Fibroblast of lung (primary cell): Measurements from ENCODE around the gene DNAJC8. TPM values are rescaled to one million over a fixed set of nuclear protein-coding genes. Genes with fewer than 3 reads are reported as not detected.

Source experiments
- DNase-seq, 2 donors: peaks; one replicate each; pipeline versions ENCODE4 v3.0.0 to v3.0.0-alpha.2; 2010; ENCODE audit warnings: low read depth in 2 of 2
- H2AFZ ChIP-seq: 2 replicates; pipeline ENCODE4 v1.5.1; 2012; ENCODE audit warnings: low read length, control low read depth, inconsistent platforms
- H3K27ac ChIP-seq: 2 replicates; pipeline ENCODE4 v1.5.1; 2011; ENCODE audit warnings: low read length, control low read depth; ENCODE audit not compliant: insufficient read depth
- H3K27me3 ChIP-seq: 2 replicates; pipeline ENCODE4 v1.5.1; 2011; ENCODE audit warnings: mild to moderate bottlenecking, low read length; ENCODE audit not compliant: control insufficient read depth, insufficient read depth
- H3K36me3 ChIP-seq: 2 replicates; pipeline ENCODE4 v1.5.1; 2011; ENCODE audit warnings: low read length; ENCODE audit not compliant: control insufficient read depth, insufficient read depth
- H3K4me1 ChIP-seq: 2 replicates; pipeline ENCODE4 v1.5.1; 2011; ENCODE audit warnings: low read length; ENCODE audit not compliant: control insufficient read depth, insufficient read depth; ENCODE audit errors: extremely low read depth
- H3K4me2 ChIP-seq: 2 replicates; pipeline ENCODE4 v1.5.1; 2011; ENCODE audit warnings: low read length, control low read depth; ENCODE audit not compliant: insufficient read depth; ENCODE audit errors: extremely low read depth
- H3K4me3 ChIP-seq, 4 experiments: fragments of 200-600 bp in 1 of 4; sonication (generic) in 1 of 4; replicated peaks in 1 of 4; 2 replicates each; pipeline ENCODE4 v1.5.1; 2011 to 2016; ENCODE audit warnings: low read length in 4 of 4, low read depth in 3 of 4, mild to moderate bottlenecking in 3 of 4, control low read depth in 2 of 4, inconsistent platforms in 1 of 4, mixed read lengths in 1 of 4; ENCODE audit not compliant: insufficient read depth in 1 of 4; ENCODE audit errors: control extremely low read depth in 1 of 4
- H3K79me2 ChIP-seq: 2 replicates; pipeline ENCODE4 v1.5.1; 2012; ENCODE audit warnings: mild to moderate bottlenecking, low read length, inconsistent platforms; ENCODE audit not compliant: control insufficient read depth, insufficient read depth
- H3K9ac ChIP-seq: 2 replicates; pipeline ENCODE4 v1.5.1; 2011; ENCODE audit warnings: mild to moderate bottlenecking, low read length, control low read depth; ENCODE audit not compliant: insufficient read depth
- H3K9me3 ChIP-seq: 2 replicates; pipeline ENCODE4 v1.5.1; 2012; ENCODE audit warnings: low read depth, low read length; ENCODE audit not compliant: control insufficient read depth, insufficient read depth
- H4K20me1 ChIP-seq: 2 replicates; pipeline ENCODE4 v1.5.1; 2011; ENCODE audit warnings: low read length; ENCODE audit not compliant: control insufficient read depth, insufficient read depth; ENCODE audit errors: extremely low read depth
- EZH2 ChIP-seq: IDR thresholded peaks from 2 replicates; pipeline ENCODE4 v1.5.1; 2012; ENCODE audit warnings: low read length, control low read depth, mild to moderate bottlenecking; ENCODE audit errors: missing control alignments
- polyA plus RNA-seq, 2 donors: library from polyadenylated mRNA; depleted of rRNA in 1 of 2; stranded (reverse) in 1 of 2; unstranded in 1 of 2; fragments of >200 nt; gene quantifications; 2 replicates each; pipeline ENCODE4 v1.2.1, GENCODE V29; 2011 to 2012; ENCODE audit warnings: missing spikeins in 1 of 2
- total RNA-seq: library from RNA; depleted of rRNA; stranded (reverse); fragments of >200 nt; gene quantifications from 2 replicates; pipeline ENCODE4 v1.2.1, GENCODE V29; 2014
- TF ChIP-seq, protein P1 (sequence below), 2 donors: IDR thresholded peaks in 1 of 2; conservative IDR thresholded peaks in 1 of 2; 1 replicate in 1 of 2; 2 replicates in 1 of 2; pipeline ENCODE4 v1.5.1; 2011 to 2012; ENCODE audit warnings: low read length in 2 of 2, control low read depth in 1 of 2, inconsistent platforms in 1 of 2, low read depth in 1 of 2, mild to moderate bottlenecking in 1 of 2

DNAJC8 gene
- total and polyA plus RNA-seq, 2 donors (not counting 1 experiment from before 2014, with no cell fraction given) = 56.1 to 120 TPM

DNA sequence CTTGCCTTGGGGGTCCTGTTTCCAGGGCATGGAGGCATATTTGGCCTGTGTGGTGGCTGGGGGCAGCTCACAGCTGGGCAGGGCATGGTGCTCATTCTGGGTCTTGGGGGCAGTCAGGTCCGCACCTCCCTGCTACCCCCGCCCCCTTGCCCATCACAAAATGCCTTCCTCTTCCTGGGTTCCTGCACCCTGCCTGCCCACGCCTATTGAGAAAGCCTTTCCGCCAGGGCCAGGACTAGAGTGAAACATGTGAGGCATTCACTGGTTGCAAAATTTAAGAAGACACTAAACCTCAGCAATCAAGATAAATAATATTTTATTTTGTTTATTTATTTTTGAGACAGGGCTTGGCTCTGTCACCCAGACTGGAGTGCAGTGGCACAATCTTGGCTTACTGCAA lies 76.0 kb downstream of the DNAJC8 start:
- H4K20me1 ChIP-seq = no peaks in the 10 kb centered on the region
- peaks cover 5% of the 10 kb centered on the region for H3K4me1 ChIP-seq
- H2AFZ ChIP-seq = peak overlapping the region; percentile 20
- no peaks in the 10 kb centered on the region for H3K36me3 ChIP-seq
- H3K79me2 ChIP-seq = no peaks in the 10 kb centered on the region
- no peak overlapping the region for H3K4me3 ChIP-seq
- no peaks in the 10 kb centered on the region for H3K9me3 ChIP-seq
- H3K9ac ChIP-seq = no peak overlapping the region
- TF ChIP-seq, protein P1, sequence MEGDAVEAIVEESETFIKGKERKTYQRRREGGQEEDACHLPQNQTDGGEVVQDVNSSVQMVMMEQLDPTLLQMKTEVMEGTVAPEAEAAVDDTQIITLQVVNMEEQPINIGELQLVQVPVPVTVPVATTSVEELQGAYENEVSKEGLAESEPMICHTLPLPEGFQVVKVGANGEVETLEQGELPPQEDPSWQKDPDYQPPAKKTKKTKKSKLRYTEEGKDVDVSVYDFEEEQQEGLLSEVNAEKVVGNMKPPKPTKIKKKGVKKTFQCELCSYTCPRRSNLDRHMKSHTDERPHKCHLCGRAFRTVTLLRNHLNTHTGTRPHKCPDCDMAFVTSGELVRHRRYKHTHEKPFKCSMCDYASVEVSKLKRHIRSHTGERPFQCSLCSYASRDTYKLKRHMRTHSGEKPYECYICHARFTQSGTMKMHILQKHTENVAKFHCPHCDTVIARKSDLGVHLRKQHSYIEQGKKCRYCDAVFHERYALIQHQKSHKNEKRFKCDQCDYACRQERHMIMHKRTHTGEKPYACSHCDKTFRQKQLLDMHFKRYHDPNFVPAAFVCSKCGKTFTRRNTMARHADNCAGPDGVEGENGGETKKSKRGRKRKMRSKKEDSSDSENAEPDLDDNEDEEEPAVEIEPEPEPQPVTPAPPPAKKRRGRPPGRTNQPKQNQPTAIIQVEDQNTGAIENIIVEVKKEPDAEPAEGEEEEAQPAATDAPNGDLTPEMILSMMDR (conservative IDR thresholded peaks at IDR 0.05 in 1 of 2, IDR thresholded peaks at IDR 0.05 in 1 of 2; ENCODE audit: low read depth in 1 of 2, low read length in 2 of 2) = no peak
- no peak for TF ChIP-seq EZH2
- no peak for DNase-seq
- H3K27ac ChIP-seq = no peak overlapping the region
- H3K27me3 ChIP-seq = no peaks in the 10 kb centered on the region
- H3K4me2 ChIP-seq = no peak overlapping the region

DNA sequence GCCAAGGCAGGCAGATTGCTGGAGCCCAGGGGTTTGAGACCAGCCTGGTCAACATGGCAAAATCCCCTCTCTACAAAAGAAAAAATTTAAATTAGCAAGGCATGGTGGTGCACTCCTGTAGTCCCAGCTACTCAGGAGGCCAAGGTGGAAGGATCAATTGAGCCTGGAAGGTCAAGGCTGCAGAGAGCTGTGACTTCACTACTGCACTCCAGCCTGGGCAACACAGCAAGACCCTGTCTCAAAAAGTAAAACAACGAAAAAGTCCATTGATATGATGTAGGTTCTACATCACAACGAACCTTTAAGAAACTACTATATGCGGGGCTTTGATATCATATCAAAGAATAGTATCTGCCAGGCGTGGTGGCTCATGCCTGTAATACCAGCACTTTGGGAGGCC lies 77.2 kb downstream of the DNAJC8 start:
- no peak overlapping the region for H3K4me2 ChIP-seq
- H3K4me1 ChIP-seq = peaks cover 5% of the 10 kb centered on the region
- H3K27me3 ChIP-seq = no peaks in the 10 kb centered on the region
- no peak for DNase-seq
- no peaks in the 10 kb centered on the region for H3K79me2 ChIP-seq
- H3K36me3 ChIP-seq = no peaks in the 10 kb centered on the region
- H2AFZ ChIP-seq = no peak overlapping the region
- TF ChIP-seq, protein P1 (conservative IDR thresholded peaks at IDR 0.05 in 1 of 2, IDR thresholded peaks at IDR 0.05 in 1 of 2; ENCODE audit: low read depth in 1 of 2, low read length in 2 of 2) = no peak
- no peak for TF ChIP-seq EZH2
- H4K20me1 ChIP-seq = no peaks in the 10 kb centered on the region
- no peak overlapping the region for H3K4me3 ChIP-seq
- no peak overlapping the region for H3K9ac ChIP-seq
- H3K9me3 ChIP-seq = no peaks in the 10 kb centered on the region
- H3K27ac ChIP-seq = no peak overlapping the region

DNA sequence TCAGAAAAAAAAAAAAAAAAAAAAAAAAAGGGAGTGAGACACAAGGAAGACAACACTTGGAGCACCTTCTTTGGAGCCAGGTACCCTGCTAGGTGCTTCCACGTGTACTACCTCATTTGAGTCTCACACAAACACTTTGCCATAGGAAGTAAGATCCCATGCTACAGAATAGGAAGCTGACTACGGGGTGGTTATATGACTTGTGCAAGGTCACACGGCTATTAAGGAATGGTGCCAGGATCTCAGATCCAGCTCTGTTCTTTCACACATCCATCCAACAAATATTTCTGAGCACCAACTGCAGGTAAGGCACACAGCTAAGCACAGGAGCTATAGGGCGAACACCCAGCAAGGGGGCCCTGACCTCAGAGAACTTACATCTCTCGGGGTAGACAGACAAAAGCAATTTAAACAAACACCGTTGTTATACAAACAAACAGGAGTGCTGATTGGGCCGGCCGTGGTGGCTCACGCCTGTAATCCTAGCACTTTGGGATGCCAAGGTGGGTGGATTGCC lies 78.7 kb downstream of the DNAJC8 start:
- no peak overlapping the region for H3K9ac ChIP-seq
- no peak for DNase-seq
- H3K27me3 ChIP-seq = no peaks in the 10 kb centered on the region
- no peak overlapping the region for H3K4me3 ChIP-seq
- H3K36me3 ChIP-seq = no peaks in the 10 kb centered on the region
- TF ChIP-seq, protein P1 (conservative IDR thresholded peaks at IDR 0.05 in 1 of 2, IDR thresholded peaks at IDR 0.05 in 1 of 2; ENCODE audit: low read depth in 1 of 2, low read length in 2 of 2) = no peak
- TF ChIP-seq EZH2 = no peak
- H2AFZ ChIP-seq = no peak overlapping the region
- H4K20me1 ChIP-seq = no peaks in the 10 kb centered on the region
- H3K4me2 ChIP-seq = no peak overlapping the region
- H3K4me1 ChIP-seq = peaks cover 5% of the 10 kb centered on the region
- no peak overlapping the region for H3K27ac ChIP-seq
- H3K79me2 ChIP-seq = no peaks in the 10 kb centered on the region
- H3K9me3 ChIP-seq = no peaks in the 10 kb centered on the region

Other genes with a start within 250 kb of the DNAJC8 start
- 11.2 and 11.3 TPM in 2 replicates for gene EYA3, start 144.4 kb downstream of the DNAJC8 start, total RNA-seq
- 15.4 and 17.5 TPM in 2 replicates for gene EYA3, start 144.4 kb downstream of the DNAJC8 start, polyA plus RNA-seq
- under 0.01 TPM in 2 replicates for gene PTAFR, start 56.3 kb downstream of the DNAJC8 start, total RNA-seq
- 0.12 and 0.25 TPM in 2 replicates for gene PTAFR, start 56.3 kb downstream of the DNAJC8 start, polyA plus RNA-seq
- 100 and 146 TPM in 2 replicates for gene ATP5IF1, start 3.1 kb upstream of the DNAJC8 start, total RNA-seq
- gene ATP5IF1, start 3.1 kb upstream of the DNAJC8 start, polyA plus RNA-seq = 269 and 279 TPM in 2 replicates
- gene SESN2, start 26.5 kb upstream of the DNAJC8 start, total RNA-seq = 40.1 and 55.2 TPM in 2 replicates
- gene SESN2, start 26.5 kb upstream of the DNAJC8 start, polyA plus RNA-seq = 8.4 and 12.4 TPM in 2 replicates
- 26.1 and 29.3 TPM in 2 replicates for gene MED18, start 96.0 kb upstream of the DNAJC8 start, total RNA-seq
- gene MED18, start 96.0 kb upstream of the DNAJC8 start, polyA plus RNA-seq = 14.5 and 16.3 TPM in 2 replicates
- 4.4 and 6.9 TPM in 2 replicates for gene PHACTR4, start 136.7 kb upstream of the DNAJC8 start, total RNA-seq
- 5.5 and 8.4 TPM in 2 replicates for gene PHACTR4, start 136.7 kb upstream of the DNAJC8 start, polyA plus RNA-seq